ENCODE measurements around the gene DEFB123. TPM values are rescaled to one million over a fixed set of nuclear protein-coding genes. Genes with fewer than 3 reads are reported as not detected.
A peak's percentile ranks its signal among the peaks of the same experiment; 100 is the strongest.

DEFB123 gene
- total and polyA plus RNA-seq, 2 experiments from 2014 or later, result not detected

- Histone ChIP-seq H3K36me3 (no peaks in the 10 kb centered on the region), H3K27me3 (no peaks in the 10 kb centered on the region), H3K4me1 (ENCODE audit: low read depth) (no peaks in the 10 kb centered on the region), H3K27ac (no peak overlapping the region), H3K9me3 (ENCODE audit: low read depth) (no peaks in the 10 kb centered on the region), H3K4me3 (no peak overlapping the region)
- no peak for TF ChIP-seq CTCF (IDR thresholded peaks at IDR 0.05; ENCODE audit: low read depth, low read length)
- DNase-seq (ENCODE audit: low read depth in 1 of 2, low spot score in 1 of 2), result peak in 1 of 2 donors; percentile 70
These were observed 32.2 kb downstream of the DEFB123 start for GRCh38 chr20:31472395-31473330.

- no peak for TF ChIP-seq CTCF (IDR thresholded peaks at IDR 0.05; ENCODE audit: low read depth, low read length)
- no peak overlapping the region for H3K27ac ChIP-seq
- no peaks in the 10 kb centered on the region for H3K36me3 ChIP-seq
- no peaks in the 10 kb centered on the region for H3K27me3 ChIP-seq
- no peaks in the 10 kb centered on the region for H3K4me1 ChIP-seq (ENCODE audit: low read depth)
- DNase-seq (ENCODE audit: low read depth in 1 of 2, low spot score in 1 of 2), result peak in 1 of 2 donors; percentile 46
- H3K4me3 ChIP-seq, result no peak overlapping the region
- no peaks in the 10 kb centered on the region for H3K9me3 ChIP-seq (ENCODE audit: low read depth)
These were observed 33.1 kb downstream of the DEFB123 start for GRCh38 chr20:31473331-31474096.

GRCh38 chr20:31474097-31474436 lies 33.6 kb downstream of the DEFB123 start:
- no peak for TF ChIP-seq CTCF (IDR thresholded peaks at IDR 0.05; ENCODE audit: low read depth, low read length)
- Histone ChIP-seq H3K4me1 (ENCODE audit: low read depth) (no peaks in the 10 kb centered on the region), H3K4me3 (no peak overlapping the region), H3K9me3 (ENCODE audit: low read depth) (no peaks in the 10 kb centered on the region), H3K27ac (no peak overlapping the region), H3K36me3 (no peaks in the 10 kb centered on the region), H3K27me3 (no peaks in the 10 kb centered on the region)
- no peak for DNase-seq (ENCODE audit: low read depth in 1 of 2, low spot score in 1 of 2)

- no peak for DNase-seq (ENCODE audit: low read depth in 1 of 2, low spot score in 1 of 2)
- Histone ChIP-seq H3K36me3 (no peaks in the 10 kb centered on the region), H3K4me3 (no peak within 1 kb of the TSS), H3K4me1 (ENCODE audit: low read depth) (no peaks in the 10 kb centered on the region), H3K27me3 (no peaks in the 10 kb centered on the region), H3K9me3 (ENCODE audit: low read depth) (no peaks in the 10 kb centered on the region), H3K27ac (no peak within 1 kb of the TSS)
- no peak for TF ChIP-seq CTCF (IDR thresholded peaks at IDR 0.05; ENCODE audit: low read depth, low read length)
These were observed 34.5 kb downstream of the DEFB123 start, which contains the start of the genes DEFB124 and REM1 for GRCh38 chr20:31474758-31475427. DEFB124 (minus strand) TSS chr20:31475127; CDS start chr20:31473013, 2,114 bp downstream. REM1 (plus strand) TSS chr20:31475288; CDS start chr20:31476446, 1,158 bp downstream.

Measured in cardiac muscle cell (in vitro differentiated cells and primary cell).